K562 (cell line): ENCODE data around the gene AGPAT3. TPM values are rescaled to one million over a fixed set of nuclear protein-coding genes. Genes with fewer than 3 reads are reported as not detected.

Source experiments
- ATAC-seq: fragments of 200-7000 bp; cut with Tn5 transposase; 3 replicates; pipeline ENCODE4 v1.9.1; 2020; ENCODE audit warnings: moderate library complexity
- BruUV-seq: library from RNA; stranded (reverse); fragments of 400-500 nt; replicated peaks from 2 replicates; lab custom pipeline; 2021; lab: Mats Ljungman, UMichigan
- CTCF ChIA-PET: fragments of 300-600 bp; formaldehyde crosslinking; extraction: SDS; loops from one replicate; lab custom pipeline; 2021; ENCODE audit warnings: low intra/inter-chr PET ratio; lab: Yijun Ruan, JAX
- POLR2A ChIA-PET: fragments of 300-600, 350-650 bp; sonication (Branson Sonifier 250); formaldehyde crosslinking; extraction: SDS; loops from one replicate; lab custom pipeline; 2021; ENCODE audit warnings: antibody characterized with exemption, inconsistent platforms; lab: Yijun Ruan, JAX
- DNase-seq, 4 experiments: peaks; one replicate each; pipeline versions ENCODE4 v3.0.0 to v3.0.0-alpha.2; 2011 to 2018; ENCODE audit warnings: low spot score in 3 of 4, mixed read lengths in 3 of 4; ENCODE audit errors: extremely low read depth in 1 of 4
- FAIRE-seq: peaks from 2 replicates; lab custom pipeline; 2011; peaks lifted over from hg19 to GRCh38; lab: Jason Lieb, UNC
- H2AFZ ChIP-seq: 2 replicates; pipeline ENCODE4 v1.6.0; 2011; ENCODE audit warnings: low read depth, low read length, control low read depth, inconsistent platforms
- H3K27ac ChIP-seq: fragments of 200-600 bp; 3 replicates; pipeline ENCODE4 v1.8.0; 2011; ENCODE audit warnings: low read depth, mild to moderate bottlenecking, control low read depth, inconsistent platforms, low read length, moderate library complexity, mixed read lengths; ENCODE audit errors: extremely low read depth
- H3K27me3 ChIP-seq, 2 experiments: fragments of 300-600 bp in 1 of 2; 2 replicates in 1 of 2; 3 replicates in 1 of 2; pipeline versions ENCODE4 v1.6.0 to v1.8.0; 2011; ENCODE audit warnings: inconsistent platforms in 2 of 2, low read length in 2 of 2, mild to moderate bottlenecking in 1 of 2, mixed read lengths in 1 of 2, moderate library complexity in 1 of 2; ENCODE audit not compliant: control insufficient read depth in 2 of 2, insufficient read depth in 2 of 2
- H3K36me3 ChIP-seq: fragments of 300-600 bp; 3 replicates; pipeline ENCODE4 v1.8.0; 2011; ENCODE audit warnings: mild to moderate bottlenecking, low read length, inconsistent platforms; ENCODE audit not compliant: control insufficient read depth, insufficient read depth
- H3K4me1 ChIP-seq, 2 experiments: fragments of 200-600 bp in 1 of 2; replicated peaks in 1 of 2; 2 replicates in 1 of 2; 3 replicates in 1 of 2; pipeline versions ENCODE4 v1.5.1 to v1.8.0; 2011; ENCODE audit warnings: inconsistent platforms in 2 of 2, low read length in 2 of 2, mild to moderate bottlenecking in 1 of 2, mixed read lengths in 1 of 2, moderate library complexity in 1 of 2; ENCODE audit not compliant: control insufficient read depth in 2 of 2, insufficient read depth in 2 of 2
- H3K4me2 ChIP-seq: 2 replicates; pipeline ENCODE4 v1.6.1; 2011; ENCODE audit warnings: low read length, control low read depth, inconsistent platforms, mixed read lengths; ENCODE audit not compliant: insufficient read depth
- H3K4me3 ChIP-seq: fragments of 200-600 bp; sonication (generic), shearing (Covaris generic); 2 replicates; pipeline ENCODE4 v1.5.1; 2016; ENCODE audit warnings: control low read depth, inconsistent platforms
- H3K79me2 ChIP-seq: fragments of 200-600 bp; 3 replicates; pipeline ENCODE4 v1.8.0; 2011; ENCODE audit warnings: low read length, inconsistent platforms; ENCODE audit not compliant: control insufficient read depth, insufficient read depth
- H3K9ac ChIP-seq, 2 experiments: 2 replicates each; pipeline versions ENCODE4 v1.6.0 to v1.6.1; 2011; ENCODE audit warnings: low read depth in 2 of 2, low read length in 2 of 2, control low read depth in 1 of 2, inconsistent platforms in 1 of 2, mild to moderate bottlenecking in 1 of 2, mixed read lengths in 1 of 2; ENCODE audit not compliant: insufficient read depth in 1 of 2
- H3K9me1 ChIP-seq: one replicate; pipeline ENCODE4 v1.6.0; 2011; ENCODE audit warnings: inconsistent platforms, mild to moderate bottlenecking, low read length, moderate library complexity; ENCODE audit not compliant: control insufficient read depth, insufficient read depth
- H3K9me3 ChIP-seq: replicated peaks from 2 replicates; pipeline ENCODE4 v1.5.1; 2011; ENCODE audit warnings: low read depth, low read length, inconsistent platforms; ENCODE audit not compliant: control insufficient read depth, insufficient read depth
- H4K20me1 ChIP-seq: replicated peaks from 2 replicates; pipeline ENCODE4 v1.6.1; 2011; ENCODE audit warnings: low read length, inconsistent platforms, mixed read lengths; ENCODE audit not compliant: control insufficient read depth, insufficient read depth
- CBFA2T3 ChIP-seq: fragments of 450-650 bp; IDR thresholded peaks from 2 replicates; pipeline ENCODE4 v1.6.1; 2017
- CREB1 ChIP-seq, 2 experiments: sonication (generic) in 1 of 2; formaldehyde crosslinking in 1 of 2; IDR thresholded peaks; 2 replicates each; pipeline versions ENCODE4 v1.6.1 to v1.8.0; 2012 to 2022; ENCODE audit warnings: inconsistent platforms in 1 of 2, mild to moderate bottlenecking in 1 of 2, missing genetic modification reagents in 1 of 2, moderate library complexity in 1 of 2
- ELF4 ChIP-seq: fragments of 450-650 bp; formaldehyde crosslinking; IDR thresholded peaks from 2 replicates; pipeline ENCODE4 v1.4.0; 2022; ENCODE audit warnings: missing genetic modification characterization
- GATAD2A ChIP-seq: fragments of 450-650 bp; IDR thresholded peaks from 2 replicates; pipeline ENCODE4 v1.6.1; 2017
- HDAC1 ChIP-seq, 2 experiments: fragments of 450-650 bp; IDR thresholded peaks; 2 replicates each; pipeline ENCODE4 v1.6.1; 2016 to 2017; ENCODE audit warnings: inconsistent platforms in 1 of 2, mild to moderate bottlenecking in 1 of 2, moderate library complexity in 1 of 2
- MIER1 ChIP-seq: fragments of 450-650 bp; IDR thresholded peaks from 2 replicates; pipeline ENCODE4 v1.6.1; 2016; ENCODE audit warnings: antibody characterized with exemption, mild to moderate bottlenecking, low read depth
- NFXL1 ChIP-seq: fragments of 450-650 bp; formaldehyde crosslinking; IDR thresholded peaks from 2 replicates; pipeline ENCODE4 v1.4.0; 2021; ENCODE audit warnings: mild to moderate bottlenecking
- NR2F6 ChIP-seq: fragments of 450-650 bp; formaldehyde crosslinking; IDR thresholded peaks from 2 replicates; pipeline ENCODE4 v1.4.0; 2020; ENCODE audit warnings: mild to moderate bottlenecking
- PHF20 ChIP-seq: fragments of 450-650 bp; IDR thresholded peaks from 2 replicates; pipeline ENCODE4 v1.6.1; 2018; ENCODE audit not compliant: partially characterized antibody
- PHF8 ChIP-seq: fragments of 200-600 bp; sonication (generic); IDR thresholded peaks from 2 replicates; pipeline ENCODE4 v1.6.1; 2012; ENCODE audit warnings: mixed run types, mild to moderate bottlenecking, inconsistent platforms, low read length, moderate library complexity, borderline replicate concordance
- ZNF274 ChIP-seq: IDR thresholded peaks from 2 replicates; pipeline ENCODE4 v1.6.1; 2011; ENCODE audit warnings: low read depth, mild to moderate bottlenecking, low read length, moderate library complexity, borderline replicate concordance
- WGBS: fragments of 100-300 bp; shearing (Covaris generic); methylation state at CpG from one replicate; pipeline ENCODE4 v1.1.6; 2016; ENCODE audit warnings: low coverage, mixed read lengths; ENCODE audit not compliant: insufficient coverage; ENCODE audit errors: missing lambda C conversion rate; 5-methylcytosine and 5-hydroxymethylcytosine counted together
- in situ Hi-C: fragments of 300-500 bp; cut with MboI; formaldehyde crosslinking; loops from 4 replicates; pipeline ENCODE4 v1.15.0; 2018; ENCODE audit warnings: inconsistent platforms, mixed read lengths
- intact Hi-C: fragments of 100-400 bp; cut with micrococcal nuclease; formaldehyde crosslinking; loops from 2 replicates; pipeline ENCODE4 v1.14.2; 2022
- polyA plus RNA-seq, 8 experiments: library from polyadenylated mRNA; depleted of rRNA in 4 of 8; stranded (reverse) in 5 of 8; unstranded in 3 of 8; fragments of >200 nt; fragmentation: Nextera tagmentation in 2 of 8; fragmentation: Illumina TruSeq in 1 of 8; extraction: Ambion mirVana in 2 of 8; extraction: Trizol in 1 of 8; gene quantifications; 2 replicates each; pipeline versions ENCODE4 v1.2.1 to v1.2.3, GENCODE V29; 2011 to 2014; ENCODE audit warnings: inconsistent platforms in 1 of 8, missing spikeins in 1 of 8
- total RNA-seq, 7 experiments: library from RNA; depleted of rRNA in 6 of 7; stranded (reverse); fragments of >200 nt in 6 of 7; fragmentation: Illumina TruSeq in 2 of 7; extraction: Trizol in 2 of 7; gene quantifications; 2 replicates each; pipeline versions ENCODE4 v1.2.1 to v1.2.3, GENCODE V29; 2011 to 2021; ENCODE audit warnings: low replicate concordance in 1 of 7
- TF ChIP-seq, protein P1 (sequence below): fragments of 450-650 bp; formaldehyde crosslinking; IDR thresholded peaks from 2 replicates; pipeline ENCODE4 v1.4.0; 2022; ENCODE audit warnings: missing genetic modification characterization
- TF ChIP-seq, protein P2 (sequence below): sonication (generic); formaldehyde crosslinking; IDR thresholded peaks from 2 replicates; pipeline ENCODE4 v1.8.0; 2022; ENCODE audit warnings: mild to moderate bottlenecking, missing genetic modification reagents

The AGPAT3 gene
- total and polyA plus RNA-seq, 9 of the 15 experiments (the other 6 are each of a cell fraction or from before 2014, with no cell fraction given), result 1.5 to 88.4 (median 35.7) TPM

DNA sequence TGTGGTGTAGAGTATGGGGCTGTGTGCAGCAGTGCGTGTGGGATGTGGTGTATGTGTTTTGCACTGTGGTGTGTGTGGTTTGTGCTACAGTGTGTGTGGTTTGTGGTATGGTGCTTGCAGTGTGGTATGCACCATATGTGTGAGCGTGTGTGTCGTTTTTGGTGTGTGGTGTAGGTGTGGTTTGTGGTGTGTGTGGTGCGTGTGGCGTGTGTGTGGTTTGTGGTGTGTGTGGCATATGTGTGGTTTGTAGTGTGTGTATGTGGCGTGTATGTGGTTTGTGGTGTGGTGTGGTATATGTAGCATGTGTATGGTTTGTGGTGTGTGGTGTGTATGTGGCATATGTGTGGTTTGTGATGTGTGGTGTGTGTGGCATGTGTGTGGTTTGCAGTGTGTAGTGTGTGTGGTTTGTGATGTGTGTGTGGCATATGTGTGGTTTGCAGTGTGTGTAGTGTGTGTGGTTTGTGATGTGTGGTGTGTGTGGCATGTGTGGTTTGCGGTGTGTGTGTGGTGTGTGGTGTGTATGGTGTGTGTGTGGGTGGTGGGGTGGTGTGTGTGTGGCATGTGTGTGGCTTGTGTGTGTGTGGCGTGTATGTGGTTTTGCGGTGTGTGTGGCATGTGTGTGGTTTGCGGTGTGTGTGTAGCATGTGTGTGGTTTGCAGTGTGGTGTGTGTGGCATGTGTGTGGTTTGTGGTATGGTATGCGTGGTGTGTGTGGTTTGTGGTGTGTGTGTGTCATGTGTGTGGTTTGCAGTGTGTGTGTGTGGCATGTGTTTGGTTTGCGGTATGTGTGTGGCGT, 93.5 kb downstream of the AGPAT3 start (continued):
- 0 out of 4 replicates have a peak, but pooled peaks of 1 of the 2 experiments have one; percentile 26 for TF ChIP-seq HDAC1 (IDR thresholded peaks at IDR 0.05)
- TF ChIP-seq GATAD2A, result peak; percentile 17; the same call in 1 of the 2 replicates
- TF ChIP-seq, protein P1, sequence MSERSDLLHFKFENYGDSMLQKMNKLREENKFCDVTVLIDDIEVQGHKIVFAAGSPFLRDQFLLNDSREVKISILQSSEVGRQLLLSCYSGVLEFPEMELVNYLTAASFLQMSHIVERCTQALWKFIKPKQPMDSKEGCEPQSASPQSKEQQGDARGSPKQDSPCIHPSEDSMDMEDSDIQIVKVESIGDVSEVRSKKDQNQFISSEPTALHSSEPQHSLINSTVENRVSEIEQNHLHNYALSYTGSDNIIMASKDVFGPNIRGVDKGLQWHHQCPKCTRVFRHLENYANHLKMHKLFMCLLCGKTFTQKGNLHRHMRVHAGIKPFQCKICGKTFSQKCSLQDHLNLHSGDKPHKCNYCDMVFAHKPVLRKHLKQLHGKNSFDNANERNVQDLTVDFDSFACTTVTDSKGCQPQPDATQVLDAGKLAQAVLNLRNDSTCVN (CRISPR knock-in tag), result peak; percentile 5; the same call in 1 of the 2 replicates
- peak; percentile 50 for TF ChIP-seq PHF20

DNA sequence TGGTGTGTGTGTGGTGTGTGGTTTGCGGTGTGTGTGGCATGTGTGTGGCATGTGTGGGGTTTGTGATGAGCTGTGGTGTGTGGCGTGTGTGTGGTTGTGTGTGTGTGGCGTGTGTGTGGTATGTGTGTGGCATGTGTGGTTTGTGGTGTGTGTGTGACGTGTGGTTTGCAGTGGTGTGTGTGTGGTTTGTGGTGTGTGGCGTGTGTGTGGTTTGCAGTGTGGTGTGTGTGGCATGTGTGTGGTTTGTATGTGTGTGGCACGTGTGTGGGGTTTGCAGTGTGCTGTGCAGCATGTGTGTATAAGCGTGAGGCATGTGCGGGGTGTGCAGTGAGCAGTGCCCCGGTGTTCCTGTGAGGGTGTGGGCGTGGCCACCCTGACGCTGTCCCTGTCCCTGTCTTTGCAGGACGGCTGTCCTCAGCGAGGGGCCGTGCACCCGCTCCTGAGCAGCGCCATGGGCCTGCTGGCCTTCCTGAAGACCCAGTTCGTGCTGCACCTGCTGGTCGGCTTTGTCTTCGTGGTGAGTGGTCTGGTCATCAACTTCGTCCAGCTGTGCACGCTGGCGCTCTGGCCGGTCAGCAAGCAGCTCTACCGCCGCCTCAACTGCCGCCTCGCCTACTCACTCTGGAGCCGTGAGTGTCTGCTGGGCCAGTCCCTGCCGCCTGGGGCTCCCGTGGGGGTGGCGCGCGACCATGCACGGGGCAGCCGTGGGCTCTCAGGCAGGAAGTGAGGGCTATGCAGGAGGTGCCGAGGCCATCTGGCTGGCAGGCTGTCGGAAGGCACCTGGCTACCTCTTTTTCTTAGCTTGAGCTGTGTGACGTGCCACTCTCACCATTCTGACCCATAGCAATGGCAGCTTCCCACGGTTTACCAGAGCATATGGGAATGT, 94.5 kb downstream of the AGPAT3 start:
- POLR2A ChIA-PET, result no interaction called here
- H3K27ac ChIP-seq, result no peak overlapping the region
- peak; percentile 44; the same call in 1 of the 3 replicates for ATAC-seq
- H3K9ac ChIP-seq, result peak overlapping the region in 1 of 2 experiments; percentile 13; a peak in 1 of 4 replicates
- DNase-seq, result no peak
- 95% methylated on average over 34 of the region's 39 CpGs for WGBS
- H3K9me1 ChIP-seq, result peaks cover 7% of the 10 kb centered on the region
- no TSS peak for BruUV-seq
- CTCF ChIA-PET, result no interaction called here
- peaks cover 0 to 29% of the 10 kb centered on the region in 2 experiments; a peak in 2 of 5 replicates for H3K4me1 ChIP-seq
- peaks cover 37% of the 10 kb centered on the region; the same call in 2 of the 3 replicates for H3K36me3 ChIP-seq
- FAIRE-seq, result no peak
- in situ Hi-C loops, result no loop called here
- no peak overlapping the region for H3K4me2 ChIP-seq
- no peak overlapping the region for H2AFZ ChIP-seq
- H3K27me3 ChIP-seq, result no peaks in the 10 kb centered on the region
- no peak overlapping the region for H3K4me3 ChIP-seq
- intact Hi-C loops, result no loop called here
- peaks cover 7% of the 10 kb centered on the region; the same call in 1 of the 3 replicates for H3K79me2 ChIP-seq
- no peaks in the 10 kb centered on the region; the same call in 1 of the 2 replicates for H3K9me3 ChIP-seq
- H4K20me1 ChIP-seq, result peaks cover under 1% of the 10 kb centered on the region; the same call in 1 of the 2 replicates
- TF ChIP-seq ELF4 (CRISPR knock-in tag) (peak; percentile 34; the same call in 1 of the 2 replicates), CREB1 (IDR thresholded peaks at IDR 0.05) (no peak), CREB1 (CRISPR knock-in tag; IDR thresholded peaks at IDR 0.05) (no peak), NFXL1 (CRISPR knock-in tag) (no peak), NR2F6 (CRISPR knock-in tag) (no peak), MIER1 (no peak), CBFA2T3 (no peak), PHF8 (no peak), ZNF274 (no peak)
- TF ChIP-seq, protein P2, sequence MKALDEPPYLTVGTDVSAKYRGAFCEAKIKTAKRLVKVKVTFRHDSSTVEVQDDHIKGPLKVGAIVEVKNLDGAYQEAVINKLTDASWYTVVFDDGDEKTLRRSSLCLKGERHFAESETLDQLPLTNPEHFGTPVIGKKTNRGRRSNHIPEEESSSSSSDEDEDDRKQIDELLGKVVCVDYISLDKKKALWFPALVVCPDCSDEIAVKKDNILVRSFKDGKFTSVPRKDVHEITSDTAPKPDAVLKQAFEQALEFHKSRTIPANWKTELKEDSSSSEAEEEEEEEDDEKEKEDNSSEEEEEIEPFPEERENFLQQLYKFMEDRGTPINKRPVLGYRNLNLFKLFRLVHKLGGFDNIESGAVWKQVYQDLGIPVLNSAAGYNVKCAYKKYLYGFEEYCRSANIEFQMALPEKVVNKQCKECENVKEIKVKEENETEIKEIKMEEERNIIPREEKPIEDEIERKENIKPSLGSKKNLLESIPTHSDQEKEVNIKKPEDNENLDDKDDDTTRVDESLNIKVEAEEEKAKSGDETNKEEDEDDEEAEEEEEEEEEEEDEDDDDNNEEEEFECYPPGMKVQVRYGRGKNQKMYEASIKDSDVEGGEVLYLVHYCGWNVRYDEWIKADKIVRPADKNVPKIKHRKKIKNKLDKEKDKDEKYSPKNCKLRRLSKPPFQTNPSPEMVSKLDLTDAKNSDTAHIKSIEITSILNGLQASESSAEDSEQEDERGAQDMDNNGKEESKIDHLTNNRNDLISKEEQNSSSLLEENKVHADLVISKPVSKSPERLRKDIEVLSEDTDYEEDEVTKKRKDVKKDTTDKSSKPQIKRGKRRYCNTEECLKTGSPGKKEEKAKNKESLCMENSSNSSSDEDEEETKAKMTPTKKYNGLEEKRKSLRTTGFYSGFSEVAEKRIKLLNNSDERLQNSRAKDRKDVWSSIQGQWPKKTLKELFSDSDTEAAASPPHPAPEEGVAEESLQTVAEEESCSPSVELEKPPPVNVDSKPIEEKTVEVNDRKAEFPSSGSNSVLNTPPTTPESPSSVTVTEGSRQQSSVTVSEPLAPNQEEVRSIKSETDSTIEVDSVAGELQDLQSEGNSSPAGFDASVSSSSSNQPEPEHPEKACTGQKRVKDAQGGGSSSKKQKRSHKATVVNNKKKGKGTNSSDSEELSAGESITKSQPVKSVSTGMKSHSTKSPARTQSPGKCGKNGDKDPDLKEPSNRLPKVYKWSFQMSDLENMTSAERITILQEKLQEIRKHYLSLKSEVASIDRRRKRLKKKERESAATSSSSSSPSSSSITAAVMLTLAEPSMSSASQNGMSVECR, result no peak
